HEK293 (cell line): ENCODE measurements around the gene DCUN1D3.

Experiments used
- EGR2 ChIP-seq: fragments of 450-650 bp; formaldehyde crosslinking; IDR thresholded peaks from 2 replicates; pipeline ENCODE4 v1.5.1; 2016; ENCODE audit warnings: low read depth, missing biosample characterization, missing genetic modification characterization
- KLF7 ChIP-seq: fragments of 450-650 bp; formaldehyde crosslinking; IDR thresholded peaks from 2 replicates; pipeline ENCODE4 v1.5.1; 2016; ENCODE audit warnings: missing biosample characterization, missing genetic modification characterization, borderline replicate concordance
- PRDM1 ChIP-seq: fragments of 450-650 bp; formaldehyde crosslinking; IDR thresholded peaks from 2 replicates; pipeline ENCODE4; 2016; ENCODE audit warnings: missing biosample characterization, missing genetic modification characterization
- RBAK ChIP-seq: fragments of 450-650 bp; formaldehyde crosslinking; IDR thresholded peaks from 2 replicates; pipeline ENCODE4 v1.5.1; 2016; ENCODE audit warnings: missing biosample characterization, missing genetic modification characterization
- ZBTB17 ChIP-seq: fragments of 450-650 bp; formaldehyde crosslinking; IDR thresholded peaks from 2 replicates; pipeline ENCODE4 v1.5.1; 2016; ENCODE audit warnings: missing biosample characterization, missing genetic modification characterization
- ZNF114 ChIP-seq: fragments of 450-650 bp; formaldehyde crosslinking; IDR thresholded peaks from 2 replicates; pipeline ENCODE4 v1.5.0; 2017; ENCODE audit warnings: missing biosample characterization, missing genetic modification characterization
- ZNF2 ChIP-seq: fragments of 450-650 bp; formaldehyde crosslinking; IDR thresholded peaks from 2 replicates; pipeline ENCODE4 v1.5.1; 2016; ENCODE audit warnings: missing biosample characterization, missing genetic modification characterization
- ZNF202 ChIP-seq: fragments of 450-650 bp; formaldehyde crosslinking; IDR thresholded peaks from 2 replicates; pipeline ENCODE4 v1.5.1; 2016; ENCODE audit warnings: missing biosample characterization, missing genetic modification characterization, borderline replicate concordance
- ZNF24 ChIP-seq: fragments of 450-650 bp; formaldehyde crosslinking; IDR thresholded peaks from 2 replicates; pipeline ENCODE4 v1.5.1; 2016; ENCODE audit warnings: missing biosample characterization, missing genetic modification characterization
- ZNF404 ChIP-seq: fragments of 450-650 bp; formaldehyde crosslinking; IDR thresholded peaks from 2 replicates; pipeline ENCODE4 v1.5.1; 2017; ENCODE audit warnings: missing biosample characterization, missing genetic modification characterization
- ZNF433 ChIP-seq: fragments of 450-650 bp; formaldehyde crosslinking; IDR thresholded peaks from 2 replicates; pipeline ENCODE4 v1.5.1; 2016; ENCODE audit warnings: missing biosample characterization, missing genetic modification characterization, low read depth
- ZNF48 ChIP-seq: fragments of 450-650 bp; formaldehyde crosslinking; IDR thresholded peaks from 2 replicates; pipeline ENCODE4 v1.5.1; 2016; ENCODE audit warnings: missing biosample characterization, missing genetic modification characterization
- ZNF558 ChIP-seq: fragments of 450-650 bp; formaldehyde crosslinking; IDR thresholded peaks from 2 replicates; pipeline ENCODE4 v1.5.1; 2016; ENCODE audit warnings: missing biosample characterization, missing genetic modification characterization
- ZNF560 ChIP-seq: fragments of 450-650 bp; formaldehyde crosslinking; IDR thresholded peaks from 2 replicates; pipeline ENCODE4 v1.5.1; 2017; ENCODE audit warnings: missing biosample characterization, missing genetic modification characterization, borderline replicate concordance
- ZNF660 ChIP-seq: fragments of 450-650 bp; IDR thresholded peaks from 2 replicates; pipeline ENCODE4 v1.5.1; 2018; ENCODE audit warnings: missing biosample characterization, mild to moderate bottlenecking, missing genetic modification characterization
- ZNF747 ChIP-seq: fragments of 450-650 bp; formaldehyde crosslinking; IDR thresholded peaks from 2 replicates; pipeline ENCODE4 v1.5.1; 2016; ENCODE audit warnings: missing biosample characterization, missing genetic modification characterization
- ZNF791 ChIP-seq: fragments of 450-650 bp; formaldehyde crosslinking; IDR thresholded peaks from 2 replicates; pipeline ENCODE4 v1.5.1; 2016; ENCODE audit warnings: missing biosample characterization, missing genetic modification characterization
- ZNF837 ChIP-seq: fragments of 450-650 bp; formaldehyde crosslinking; IDR thresholded peaks from 2 replicates; pipeline ENCODE4 v1.5.1; 2016; ENCODE audit warnings: missing biosample characterization, missing genetic modification characterization
- TF ChIP-seq, protein P1 (sequence below): fragments of 450-650 bp; formaldehyde crosslinking; IDR thresholded peaks from 2 replicates; pipeline ENCODE4 v1.5.1; 2016; ENCODE audit warnings: missing biosample characterization, missing genetic modification characterization
- TF ChIP-seq, protein P2 (sequence below): fragments of 450-650 bp; IDR thresholded peaks from 2 replicates; pipeline ENCODE4 v1.5.1; 2018; ENCODE audit warnings: missing biosample characterization, mild to moderate bottlenecking, missing genetic modification characterization
- TF ChIP-seq, protein P3 (sequence below): fragments of 450-650 bp; formaldehyde crosslinking; IDR thresholded peaks from 2 replicates; pipeline ENCODE4 v1.5.1; 2016; ENCODE audit warnings: missing biosample characterization, missing genetic modification characterization, low read depth
- TF ChIP-seq, protein P4 (sequence below): fragments of 450-650 bp; formaldehyde crosslinking; IDR thresholded peaks from 2 replicates; pipeline ENCODE4 v1.5.1; 2016; ENCODE audit warnings: missing biosample characterization, missing genetic modification characterization
- TF ChIP-seq, protein P5 (sequence below): fragments of 450-650 bp; formaldehyde crosslinking; IDR thresholded peaks from 2 replicates; pipeline ENCODE4 v1.5.1; 2017; ENCODE audit warnings: missing biosample characterization, missing genetic modification characterization
- TF ChIP-seq, protein P6 (sequence below): fragments of 450-650 bp; IDR thresholded peaks from 2 replicates; pipeline ENCODE4 v1.5.1; 2018; ENCODE audit warnings: missing biosample characterization, missing genetic modification characterization
- TF ChIP-seq, protein P7 (sequence below): fragments of 450-650 bp; formaldehyde crosslinking; IDR thresholded peaks from 2 replicates; pipeline ENCODE4 v1.5.1; 2016; ENCODE audit warnings: missing biosample characterization, missing genetic modification characterization

Gene DCUN1D3

DNA sequence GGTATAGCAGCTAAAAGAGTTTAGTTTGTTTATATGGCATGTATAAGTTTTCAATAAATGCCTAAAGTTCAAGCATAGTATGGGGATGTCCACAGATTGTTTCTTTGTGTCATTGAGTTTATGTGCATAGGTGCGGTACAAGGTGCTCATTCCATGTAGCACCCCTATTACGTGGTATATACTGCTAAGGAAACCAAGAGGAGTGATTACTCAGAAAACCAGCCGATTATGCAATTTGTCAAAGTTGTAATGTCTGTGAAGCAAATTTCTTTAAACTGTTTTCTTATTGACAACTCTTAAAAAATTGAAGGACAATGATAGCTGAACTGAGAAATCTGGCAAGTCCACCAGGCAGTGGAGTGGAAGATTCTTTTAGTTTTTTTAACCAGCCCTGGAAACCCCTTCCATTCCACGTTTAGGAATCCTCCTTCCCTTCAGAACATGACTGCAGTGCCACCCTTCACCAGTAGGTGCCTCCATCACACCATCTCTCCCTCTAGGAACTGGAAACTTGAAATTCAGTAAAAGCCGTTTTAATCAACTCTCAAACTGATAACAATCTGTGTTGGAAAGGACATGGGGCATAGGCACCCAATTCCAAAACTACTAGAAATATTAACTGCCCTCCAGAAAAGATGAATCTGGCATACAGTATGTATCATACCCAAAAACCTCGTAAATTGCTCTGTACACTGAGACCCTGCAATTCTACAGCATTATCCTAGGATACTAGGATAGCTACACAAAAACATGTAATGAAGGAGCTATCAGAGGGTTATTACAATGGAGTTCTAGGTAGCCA lies 50.4 kb downstream of the DCUN1D3 start (continued):
- TF ChIP-seq, protein P1, sequence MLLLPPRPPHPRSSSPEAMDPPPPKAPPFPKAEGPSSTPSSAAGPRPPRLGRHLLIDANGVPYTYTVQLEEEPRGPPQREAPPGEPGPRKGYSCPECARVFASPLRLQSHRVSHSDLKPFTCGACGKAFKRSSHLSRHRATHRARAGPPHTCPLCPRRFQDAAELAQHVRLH (tag by site-specific recombination), result no peak
- TF ChIP-seq EGR2 (tag by site-specific recombination) (no peak), ZNF560 (no peak), ZNF404 (tag by site-specific recombination) (no peak), ZBTB17 (0 out of 2 replicates have a peak, but pooled peaks have one; percentile 32), ZNF747 (tag by site-specific recombination) (no peak), ZNF24 (no peak), KLF7 (tag by site-specific recombination) (no peak), ZNF114 (no peak), ZNF837 (tag by site-specific recombination) (no peak), ZNF202 (tag by site-specific recombination) (no peak), ZNF660 (tag by site-specific recombination) (peak; percentile 74), ZNF791 (tag by site-specific recombination) (no peak), ZNF2 (tag by site-specific recombination) (0 out of 2 replicates have a peak, but pooled peaks have one; percentile 22), ZNF558 (tag by site-specific recombination) (no peak), ZNF433 (tag by site-specific recombination) (no peak), PRDM1 (peak; percentile 64; the same call in 1 of the 2 replicates), RBAK (tag by site-specific recombination) (no peak), ZNF48 (tag by site-specific recombination) (no peak)
- TF ChIP-seq, protein P2, sequence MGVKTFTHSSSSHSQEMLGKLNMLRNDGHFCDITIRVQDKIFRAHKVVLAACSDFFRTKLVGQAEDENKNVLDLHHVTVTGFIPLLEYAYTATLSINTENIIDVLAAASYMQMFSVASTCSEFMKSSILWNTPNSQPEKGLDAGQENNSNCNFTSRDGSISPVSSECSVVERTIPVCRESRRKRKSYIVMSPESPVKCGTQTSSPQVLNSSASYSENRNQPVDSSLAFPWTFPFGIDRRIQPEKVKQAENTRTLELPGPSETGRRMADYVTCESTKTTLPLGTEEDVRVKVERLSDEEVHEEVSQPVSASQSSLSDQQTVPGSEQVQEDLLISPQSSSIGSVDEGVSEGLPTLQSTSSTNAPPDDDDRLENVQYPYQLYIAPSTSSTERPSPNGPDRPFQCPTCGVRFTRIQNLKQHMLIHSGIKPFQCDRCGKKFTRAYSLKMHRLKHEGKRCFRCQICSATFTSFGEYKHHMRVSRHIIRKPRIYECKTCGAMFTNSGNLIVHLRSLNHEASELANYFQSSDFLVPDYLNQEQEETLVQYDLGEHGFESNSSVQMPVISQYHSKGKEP (tag by site-specific recombination), result no peak
- TF ChIP-seq, protein P3, sequence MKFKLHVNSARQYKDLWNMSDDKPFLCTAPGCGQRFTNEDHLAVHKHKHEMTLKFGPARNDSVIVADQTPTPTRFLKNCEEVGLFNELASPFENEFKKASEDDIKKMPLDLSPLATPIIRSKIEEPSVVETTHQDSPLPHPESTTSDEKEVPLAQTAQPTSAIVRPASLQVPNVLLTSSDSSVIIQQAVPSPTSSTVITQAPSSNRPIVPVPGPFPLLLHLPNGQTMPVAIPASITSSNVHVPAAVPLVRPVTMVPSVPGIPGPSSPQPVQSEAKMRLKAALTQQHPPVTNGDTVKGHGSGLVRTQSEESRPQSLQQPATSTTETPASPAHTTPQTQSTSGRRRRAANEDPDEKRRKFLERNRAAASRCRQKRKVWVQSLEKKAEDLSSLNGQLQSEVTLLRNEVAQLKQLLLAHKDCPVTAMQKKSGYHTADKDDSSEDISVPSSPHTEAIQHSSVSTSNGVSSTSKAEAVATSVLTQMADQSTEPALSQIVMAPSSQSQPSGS (tag by site-specific recombination), result no peak
- TF ChIP-seq, protein P4, sequence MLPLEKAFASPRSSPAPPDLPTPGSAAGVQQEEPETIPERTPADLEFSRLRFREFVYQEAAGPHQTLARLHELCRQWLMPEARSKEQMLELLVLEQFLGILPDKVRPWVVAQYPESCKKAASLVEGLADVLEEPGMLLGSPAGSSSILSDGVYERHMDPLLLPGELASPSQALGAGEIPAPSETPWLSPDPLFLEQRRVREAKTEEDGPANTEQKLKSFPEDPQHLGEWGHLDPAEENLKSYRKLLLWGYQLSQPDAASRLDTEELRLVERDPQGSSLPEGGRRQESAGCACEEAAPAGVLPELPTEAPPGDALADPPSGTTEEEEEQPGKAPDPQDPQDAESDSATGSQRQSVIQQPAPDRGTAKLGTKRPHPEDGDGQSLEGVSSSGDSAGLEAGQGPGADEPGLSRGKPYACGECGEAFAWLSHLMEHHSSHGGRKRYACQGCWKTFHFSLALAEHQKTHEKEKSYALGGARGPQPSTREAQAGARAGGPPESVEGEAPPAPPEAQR, result no peak
- TF ChIP-seq, protein P5, sequence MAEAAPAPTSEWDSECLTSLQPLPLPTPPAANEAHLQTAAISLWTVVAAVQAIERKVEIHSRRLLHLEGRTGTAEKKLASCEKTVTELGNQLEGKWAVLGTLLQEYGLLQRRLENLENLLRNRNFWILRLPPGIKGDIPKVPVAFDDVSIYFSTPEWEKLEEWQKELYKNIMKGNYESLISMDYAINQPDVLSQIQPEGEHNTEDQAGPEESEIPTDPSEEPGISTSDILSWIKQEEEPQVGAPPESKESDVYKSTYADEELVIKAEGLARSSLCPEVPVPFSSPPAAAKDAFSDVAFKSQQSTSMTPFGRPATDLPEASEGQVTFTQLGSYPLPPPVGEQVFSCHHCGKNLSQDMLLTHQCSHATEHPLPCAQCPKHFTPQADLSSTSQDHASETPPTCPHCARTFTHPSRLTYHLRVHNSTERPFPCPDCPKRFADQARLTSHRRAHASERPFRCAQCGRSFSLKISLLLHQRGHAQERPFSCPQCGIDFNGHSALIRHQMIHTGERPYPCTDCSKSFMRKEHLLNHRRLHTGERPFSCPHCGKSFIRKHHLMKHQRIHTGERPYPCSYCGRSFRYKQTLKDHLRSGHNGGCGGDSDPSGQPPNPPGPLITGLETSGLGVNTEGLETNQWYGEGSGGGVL (tag by site-specific recombination), result no peak
- TF ChIP-seq, protein P6, sequence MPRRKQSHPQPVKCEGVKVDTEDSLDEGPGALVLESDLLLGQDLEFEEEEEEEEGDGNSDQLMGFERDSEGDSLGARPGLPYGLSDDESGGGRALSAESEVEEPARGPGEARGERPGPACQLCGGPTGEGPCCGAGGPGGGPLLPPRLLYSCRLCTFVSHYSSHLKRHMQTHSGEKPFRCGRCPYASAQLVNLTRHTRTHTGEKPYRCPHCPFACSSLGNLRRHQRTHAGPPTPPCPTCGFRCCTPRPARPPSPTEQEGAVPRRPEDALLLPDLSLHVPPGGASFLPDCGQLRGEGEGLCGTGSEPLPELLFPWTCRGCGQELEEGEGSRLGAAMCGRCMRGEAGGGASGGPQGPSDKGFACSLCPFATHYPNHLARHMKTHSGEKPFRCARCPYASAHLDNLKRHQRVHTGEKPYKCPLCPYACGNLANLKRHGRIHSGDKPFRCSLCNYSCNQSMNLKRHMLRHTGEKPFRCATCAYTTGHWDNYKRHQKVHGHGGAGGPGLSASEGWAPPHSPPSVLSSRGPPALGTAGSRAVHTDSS (tag by site-specific recombination), result no peak
- TF ChIP-seq, protein P7, sequence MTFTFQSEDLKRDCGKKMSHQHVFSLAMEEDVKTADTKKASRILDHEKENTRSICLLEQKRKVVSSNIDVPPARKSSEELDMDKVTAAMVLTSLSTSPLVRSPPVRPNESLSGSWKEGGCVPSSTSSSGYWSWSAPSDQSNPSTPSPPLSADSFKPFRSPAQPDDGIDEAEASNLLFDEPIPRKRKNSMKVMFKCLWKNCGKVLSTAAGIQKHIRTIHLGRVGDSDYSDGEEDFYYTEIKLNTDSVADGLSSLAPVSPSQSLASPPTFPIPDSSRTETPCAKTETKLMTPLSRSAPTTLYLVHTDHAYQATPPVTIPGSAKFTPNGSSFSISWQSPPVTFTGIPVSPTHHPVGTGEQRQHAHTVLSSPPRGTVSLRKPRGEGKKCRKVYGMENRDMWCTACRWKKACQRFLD (tag by site-specific recombination), result no peak
